Thymus (tissue), 11 donors: ENCODE results near the gene SNRNP40. TPM values are rescaled to one million over a fixed set of nuclear protein-coding genes. Genes with fewer than 3 reads are reported as not detected.

Source experiments
- DNase-seq, 9 donors: peaks; one replicate each; pipeline ENCODE4 v3.0.0-alpha.2; 2013; ENCODE audit warnings: low spot score in 9 of 9, low read depth in 6 of 9, missing footprints in 1 of 9
- H3K27ac ChIP-seq, 2 donors: one replicate each; pipeline ENCODE4 v1.5.1; 2013; ENCODE audit warnings: control low read depth in 1 of 2, low read depth in 1 of 2, low read length in 1 of 2, mild to moderate bottlenecking in 1 of 2, moderate library complexity in 1 of 2
- H3K27me3 ChIP-seq, 2 donors: one replicate each; pipeline ENCODE4 v1.5.1; 2013; ENCODE audit warnings: low read length in 1 of 2; ENCODE audit not compliant: control insufficient read depth in 2 of 2, insufficient read depth in 1 of 2
- H3K36me3 ChIP-seq, 2 donors: one replicate each; pipeline ENCODE4 v1.5.1; 2013; ENCODE audit warnings: low read length in 1 of 2, mild to moderate bottlenecking in 1 of 2, moderate library complexity in 1 of 2; ENCODE audit not compliant: control insufficient read depth in 2 of 2, insufficient read depth in 2 of 2
- H3K4me1 ChIP-seq, 2 donors: one replicate each; pipeline ENCODE4 v1.5.1; 2013; ENCODE audit warnings: low read length in 2 of 2; ENCODE audit not compliant: control insufficient read depth in 2 of 2, insufficient read depth in 2 of 2
- H3K4me3 ChIP-seq, 2 donors: one replicate each; pipeline ENCODE4 v1.5.1; 2013; ENCODE audit warnings: low read length in 2 of 2, control low read depth in 1 of 2, mild to moderate bottlenecking in 1 of 2
- H3K9me3 ChIP-seq, 2 donors: one replicate each; pipeline ENCODE4 v1.5.1; 2013; ENCODE audit warnings: low read length in 1 of 2, mild to moderate bottlenecking in 1 of 2; ENCODE audit not compliant: control insufficient read depth in 2 of 2, insufficient read depth in 1 of 2
- WGBS: extraction: QIAGEN DNeasy Blood & Tissue Kit; methylation state at CpG from one replicate; pipeline ENCODE4 v1.1.7; 2013; 5-methylcytosine and 5-hydroxymethylcytosine counted together
- polyA plus RNA-seq: library from polyadenylated mRNA; stranded (reverse); fragments of 200-250 nt; gene quantifications from one replicate; pipeline ENCODE4 v1.2.3, GENCODE V29; 2013
- total RNA-seq: library from RNA; stranded (reverse); fragments of 120-200 nt; gene quantifications from one replicate; pipeline ENCODE4 v1.2.4, GENCODE V29; 2013
- donor health status: healthy.

Gene SNRNP40
- total and polyA plus RNA-seq, 2 donors: 36.8 to 122 TPM

GRCh38 chr1:31232689-31233088 lies 63.9 kb downstream of the SNRNP40 start:
- H3K9me3 ChIP-seq: no peaks in the 10 kb centered on the region
- no peak overlapping the region for H3K27ac ChIP-seq
- H3K36me3 ChIP-seq: no peaks in the 10 kb centered on the region
- DNase-seq: no peak
- H3K27me3 ChIP-seq: peaks cover 7 to 37% of the 10 kb centered on the region in 2 donors
- H3K4me3 ChIP-seq: no peak overlapping the region
- WGBS: 96% methylated on average over 2 of the region's 2 CpGs
- H3K4me1 ChIP-seq: no peaks in the 10 kb centered on the region

- H3K4me3 ChIP-seq: no peak overlapping the region
- no peak for DNase-seq
Observed at GRCh38 chr1:31231802-31232201, 64.8 kb downstream of the SNRNP40 start.

DNA sequence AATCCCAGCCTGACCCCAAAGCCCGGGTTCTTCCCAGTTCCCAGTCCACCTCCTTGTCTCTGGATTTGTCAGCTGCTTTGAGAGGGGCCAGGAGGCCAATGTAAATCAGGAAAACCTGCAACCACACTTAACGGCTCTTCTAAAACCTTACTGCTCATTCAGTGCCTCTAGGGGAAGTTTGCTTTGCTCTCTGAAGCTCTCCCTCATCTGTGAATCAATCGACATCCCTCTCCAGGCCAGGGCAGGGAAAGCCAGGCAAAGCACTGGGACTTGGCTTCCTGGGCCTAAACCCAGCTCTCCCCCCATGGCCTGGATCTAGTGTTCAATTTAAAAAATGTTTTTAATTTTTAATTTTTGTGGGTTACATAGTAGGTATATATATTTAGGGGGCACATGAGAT lies 66.2 kb downstream of the SNRNP40 start:
- Histone ChIP-seq H3K4me3 (no peak overlapping the region), H3K9me3 (no peaks in the 10 kb centered on the region), H3K4me1 (no peaks in the 10 kb centered on the region), H3K36me3 (no peaks in the 10 kb centered on the region), H3K27me3 (peaks cover 3 to 17% of the 10 kb centered on the region in 2 donors), H3K27ac (no peak overlapping the region)
- WGBS: 72% methylated on average over 3 of the region's 3 CpGs
- DNase-seq: no peak

More at GRCh38 chr1:31231802-31232201, 64.8 kb downstream of the SNRNP40 start:
- H3K4me1 ChIP-seq: no peaks in the 10 kb centered on the region
- H3K36me3 ChIP-seq: no peaks in the 10 kb centered on the region
- H3K27ac ChIP-seq: no peak overlapping the region
- H3K9me3 ChIP-seq: no peaks in the 10 kb centered on the region
- WGBS: 97% methylated on average over 5 of the region's 5 CpGs
- H3K27me3 ChIP-seq: peaks cover 3 to 31% of the 10 kb centered on the region in 2 donors

GRCh38 chr1:31228986-31229385 lies 67.6 kb downstream of the SNRNP40 start:
- H3K27ac ChIP-seq: no peak overlapping the region
- no peak for DNase-seq

DNA sequence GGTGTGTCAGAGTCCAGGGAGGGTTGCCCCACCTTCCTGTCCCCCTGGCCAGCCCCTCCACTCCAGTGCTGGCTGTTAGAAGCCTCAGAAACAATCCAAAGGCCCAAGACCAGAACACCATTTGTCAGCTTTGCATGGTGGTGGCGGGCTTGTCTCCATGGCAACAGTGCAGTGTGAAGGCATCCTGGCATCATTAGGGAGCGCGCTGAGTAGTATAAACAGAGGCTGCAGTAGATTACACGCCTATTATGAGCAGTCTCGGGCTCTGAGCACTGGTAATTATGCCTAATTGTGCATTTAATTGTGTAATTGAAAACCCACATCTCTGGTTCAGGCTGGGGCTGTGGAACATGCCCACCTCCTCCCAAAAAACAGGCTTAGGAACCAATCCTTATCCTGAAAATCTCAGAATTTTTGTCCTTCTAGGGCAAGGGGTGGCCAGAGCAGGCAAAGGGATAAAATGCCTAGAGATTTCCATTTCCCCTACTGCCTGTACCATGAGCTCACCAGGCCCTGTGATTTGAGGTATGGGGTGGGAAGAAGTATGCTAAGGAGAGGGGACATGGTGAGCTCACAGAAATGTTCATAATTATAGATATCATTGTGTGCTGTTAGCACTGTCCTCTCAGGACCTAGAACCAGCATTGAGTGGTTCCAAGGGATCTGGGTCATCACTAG lies 68.6 kb downstream of the SNRNP40 start:
- H3K4me1 ChIP-seq: no peaks in the 10 kb centered on the region
- 96% methylated on average over 5 of the region's 5 CpGs for WGBS
- no peak for DNase-seq

More at GRCh38 chr1:31228986-31229385, 67.6 kb downstream of the SNRNP40 start:
- no peaks in the 10 kb centered on the region for H3K36me3 ChIP-seq
- peaks cover 3 to 9% of the 10 kb centered on the region in 2 donors for H3K27me3 ChIP-seq
- no peak overlapping the region for H3K4me3 ChIP-seq
- no peaks in the 10 kb centered on the region for H3K4me1 ChIP-seq
- H3K9me3 ChIP-seq: no peaks in the 10 kb centered on the region

DNA sequence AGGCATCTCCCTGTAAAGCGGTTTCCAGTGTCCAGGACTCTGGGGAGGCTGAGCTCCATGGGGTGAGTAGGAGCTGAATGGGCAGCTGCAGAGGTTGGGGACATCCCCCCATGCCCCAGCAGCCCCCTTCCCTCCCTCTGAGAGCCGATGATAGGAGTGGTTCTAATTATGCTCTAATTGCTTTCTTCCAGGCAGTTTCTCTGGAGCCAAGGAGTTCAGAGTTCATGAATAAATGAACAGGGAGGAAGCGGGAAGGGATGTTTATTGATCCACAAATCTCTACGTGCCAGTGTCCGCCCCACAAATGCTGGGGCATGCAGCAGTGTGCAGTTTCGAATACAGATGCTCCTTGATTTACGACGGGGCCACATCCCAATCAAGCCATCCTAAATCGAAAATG lies 72.5 kb downstream of the SNRNP40 start:
- H3K4me1 ChIP-seq: no peaks in the 10 kb centered on the region
- H3K4me3 ChIP-seq: no peak overlapping the region
- WGBS: 79% methylated on average over 9 of the region's 9 CpGs
- H3K9me3 ChIP-seq: no peaks in the 10 kb centered on the region
- H3K27me3 ChIP-seq: peaks cover 0 to 5% of the 10 kb centered on the region in 2 donors
- no peak overlapping the region for H3K27ac ChIP-seq
- DNase-seq: no peak
- H3K36me3 ChIP-seq: no peaks in the 10 kb centered on the region

More for the DNA sequence above, 68.6 kb downstream of the SNRNP40 start:
- Histone ChIP-seq H3K27ac (no peak overlapping the region), H3K9me3 (no peaks in the 10 kb centered on the region), H3K27me3 (peaks cover 0 to 5% of the 10 kb centered on the region in 2 donors), H3K4me3 (no peak overlapping the region), H3K36me3 (no peaks in the 10 kb centered on the region)

- no peaks in the 10 kb centered on the region for H3K36me3 ChIP-seq
- H3K27me3 ChIP-seq: peaks cover 0 to 4% of the 10 kb centered on the region in 2 donors
- no peak overlapping the region for H3K4me3 ChIP-seq
- H3K4me1 ChIP-seq: no peaks in the 10 kb centered on the region
- no peaks in the 10 kb centered on the region for H3K9me3 ChIP-seq
- DNase-seq: no peak
- 71% methylated on average over 3 of the region's 3 CpGs for WGBS
- H3K27ac ChIP-seq: no peak overlapping the region
Observed at GRCh38 chr1:31222176-31222575, 74.4 kb downstream of the SNRNP40 start.

DNA sequence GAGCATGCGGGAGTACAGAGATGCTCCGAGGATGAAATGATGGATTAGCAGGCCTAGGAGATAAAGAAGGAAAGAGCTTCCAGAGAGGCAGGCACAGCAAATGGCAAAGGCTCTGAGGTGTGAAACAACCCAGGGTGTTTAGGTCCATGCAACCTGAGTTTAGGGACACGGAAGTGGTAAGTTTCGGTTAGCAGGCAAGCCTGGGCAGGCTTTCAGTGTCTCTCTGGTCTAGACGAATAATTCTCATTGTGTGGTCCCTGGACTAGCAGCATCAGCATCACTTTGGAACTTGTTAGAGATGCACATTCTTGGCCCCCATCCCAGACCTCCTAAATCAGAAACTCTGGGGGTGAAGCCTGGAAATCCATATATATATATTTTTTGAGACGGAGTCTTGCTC lies 75.5 kb downstream of the SNRNP40 start:
- Histone ChIP-seq H3K4me3 (no peak overlapping the region), H3K9me3 (no peaks in the 10 kb centered on the region), H3K36me3 (no peaks in the 10 kb centered on the region), H3K4me1 (no peaks in the 10 kb centered on the region), H3K27ac (no peak overlapping the region), H3K27me3 (peaks cover 0 to 3% of the 10 kb centered on the region in 2 donors)
- 93% methylated on average over 6 of the region's 6 CpGs for WGBS
- no peak for DNase-seq

- Histone ChIP-seq H3K36me3 (no peaks in the 10 kb centered on the region), H3K4me3 (no peak overlapping the region), H3K9me3 (no peaks in the 10 kb centered on the region), H3K27me3 (peaks cover 0 to 15% of the 10 kb centered on the region in 2 donors), H3K4me1 (no peaks in the 10 kb centered on the region), H3K27ac (no peak overlapping the region)
- no peak for DNase-seq
- 96% methylated on average over 6 of the region's 6 CpGs for WGBS
Observed at GRCh38 chr1:31219489-31219888, 77.1 kb downstream of the SNRNP40 start.
